ENCODE results near the gene GDF11.

The GDF11 gene

DNA sequence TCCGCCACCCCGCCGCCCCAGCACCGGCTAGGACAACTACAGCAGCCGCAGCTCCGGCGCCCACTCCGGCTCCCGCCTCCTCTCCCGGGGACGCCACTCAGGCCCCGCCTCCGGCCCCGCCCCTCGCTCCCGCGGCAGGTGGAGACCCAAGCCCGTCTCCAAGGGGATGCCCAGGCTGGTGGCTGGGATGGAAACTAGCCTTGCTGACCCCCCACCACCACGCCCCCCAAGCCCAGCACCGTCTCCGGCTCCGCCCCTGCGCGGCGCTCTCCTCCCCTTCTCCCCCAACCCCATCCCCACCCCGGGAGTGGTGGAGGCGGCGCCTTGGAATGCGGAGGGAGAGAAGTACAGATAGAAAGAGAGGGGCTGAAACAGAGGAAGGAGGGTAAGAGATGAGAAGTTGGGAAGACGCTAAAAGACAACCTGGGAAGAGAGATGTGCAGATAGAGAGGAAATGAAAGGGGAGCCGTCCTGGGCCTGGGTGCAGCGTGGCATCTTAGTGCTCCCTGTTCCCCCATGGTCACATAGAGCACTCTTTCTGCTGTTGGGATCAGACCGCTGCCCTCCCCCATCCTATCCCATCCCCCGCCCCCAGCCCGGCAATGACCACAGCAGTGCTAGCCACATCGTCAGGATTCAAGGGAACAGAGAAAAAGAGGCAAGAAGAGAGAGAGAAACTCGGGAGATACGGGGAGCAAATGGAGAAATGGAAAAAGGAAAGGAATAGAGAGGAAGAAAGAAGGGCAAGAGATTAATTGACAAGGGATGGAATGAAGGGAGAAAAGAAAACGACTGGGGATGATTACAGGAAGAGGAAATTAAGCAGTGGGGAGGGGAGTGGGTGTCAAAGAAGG lies 34.9 kb upstream of the GDF11 start, which contains the start of gene ITGA7:
TSS of gene ITGA7 (minus strand) at position 64 of the 854 bp plus-strand sequence. CDS start 222 bp downstream, outside the sequence.
- Histone ChIP-seq H3K79me2 (ENCODE audit: control insufficient read depth, insufficient read depth, low read length, unreplicated experiment) (peaks cover 29% of the 10 kb centered on the region), H3K4me1 (ENCODE audit: control insufficient read depth, insufficient read depth, low read length, unreplicated experiment) (peaks cover 64% of the 10 kb centered on the region), H3K27me3 (ENCODE audit: insufficient read depth, low read length) (no peaks in the 10 kb centered on the region), H3K36me3 (ENCODE audit: insufficient read depth, low read length) (no peaks in the 10 kb centered on the region), H3K27ac (ENCODE audit: low read depth, low read length) (no peak within 1 kb of the TSS), H2AFZ (ENCODE audit: low read length, unreplicated experiment) (peak within 1 kb of the TSS; percentile 59), H3K4me3 (ENCODE audit: low read depth, low read length) (peak within 1 kb of the TSS; percentile 75)

- Histone ChIP-seq H3K4me3 (ENCODE audit: low read depth, low read length) (peak overlapping the region; percentile 75), H2AFZ (ENCODE audit: low read length, unreplicated experiment) (peak overlapping the region; percentile 59), H3K27me3 (ENCODE audit: insufficient read depth, low read length) (no peaks in the 10 kb centered on the region), H3K79me2 (ENCODE audit: control insufficient read depth, insufficient read depth, low read length, unreplicated experiment) (peaks cover 25% of the 10 kb centered on the region), H3K4me1 (ENCODE audit: control insufficient read depth, insufficient read depth, low read length, unreplicated experiment) (peaks cover 64% of the 10 kb centered on the region), H3K36me3 (ENCODE audit: insufficient read depth, low read length) (no peaks in the 10 kb centered on the region), H3K27ac (ENCODE audit: low read depth, low read length) (no peak overlapping the region)
Measured at GRCh38 chr12:55708695-55709233, 34.2 kb upstream of the GDF11 start.

DNA sequence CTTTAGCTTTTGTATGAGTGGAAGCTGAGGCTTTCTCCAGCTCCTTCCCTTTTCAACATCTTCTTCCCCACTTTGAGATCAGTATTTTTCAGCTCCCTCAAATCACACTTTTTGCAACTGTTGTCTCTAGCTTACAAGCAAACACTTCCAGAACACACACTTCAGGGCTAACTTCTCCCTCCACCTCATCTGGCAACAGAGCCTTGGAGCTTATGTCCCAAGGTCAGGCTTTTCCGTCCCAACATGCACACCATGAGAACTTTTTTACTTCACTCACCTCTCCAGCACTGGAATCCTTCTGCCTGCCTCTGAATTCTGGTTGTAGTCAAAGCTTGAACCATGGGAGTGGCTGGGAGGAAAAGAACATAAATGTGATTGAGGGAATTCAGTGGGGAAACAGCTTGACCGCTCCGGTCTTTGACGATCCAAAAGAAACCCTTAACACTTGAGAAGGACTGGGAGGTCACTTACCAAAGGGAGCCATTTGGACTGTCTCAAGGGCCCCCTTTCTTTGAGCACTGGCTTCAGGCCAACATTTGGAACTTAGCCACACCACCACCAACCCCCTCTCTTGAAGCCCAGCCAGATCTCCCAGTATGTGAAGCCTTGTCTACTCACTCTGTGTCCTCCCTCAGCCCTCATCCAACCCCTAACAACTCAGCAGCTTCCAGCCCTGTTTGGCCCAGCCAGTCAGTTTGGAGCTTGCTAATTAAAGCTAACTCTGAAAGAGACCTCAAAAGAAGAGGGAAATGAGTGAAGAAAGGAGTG lies 31.0 kb upstream of the GDF11 start:
- peaks cover 43% of the 10 kb centered on the region for H3K4me1 ChIP-seq (ENCODE audit: control insufficient read depth, insufficient read depth, low read length, unreplicated experiment)
- peaks cover 2% of the 10 kb centered on the region for H3K79me2 ChIP-seq (ENCODE audit: control insufficient read depth, insufficient read depth, low read length, unreplicated experiment)
- H3K27ac ChIP-seq (ENCODE audit: low read depth, low read length) = peak overlapping the region; percentile 80
- peak overlapping the region; percentile 68 for H2AFZ ChIP-seq (ENCODE audit: low read length, unreplicated experiment)
- H3K4me3 ChIP-seq (ENCODE audit: low read depth, low read length) = no peak overlapping the region
- no peaks in the 10 kb centered on the region for H3K27me3 ChIP-seq (ENCODE audit: insufficient read depth, low read length)
- no peaks in the 10 kb centered on the region for H3K36me3 ChIP-seq (ENCODE audit: insufficient read depth, low read length)

GRCh38 chr12:55712700-55713415 lies 30.1 kb upstream of the GDF11 start:
- Histone ChIP-seq H3K27ac (ENCODE audit: low read depth, low read length) (peak overlapping the region; percentile 80), H2AFZ (ENCODE audit: low read length, unreplicated experiment) (no peak overlapping the region), H3K36me3 (ENCODE audit: insufficient read depth, low read length) (no peaks in the 10 kb centered on the region), H3K79me2 (ENCODE audit: control insufficient read depth, insufficient read depth, low read length, unreplicated experiment) (no peaks in the 10 kb centered on the region), H3K4me3 (ENCODE audit: low read depth, low read length) (no peak overlapping the region), H3K27me3 (ENCODE audit: insufficient read depth, low read length) (no peaks in the 10 kb centered on the region), H3K4me1 (ENCODE audit: control insufficient read depth, insufficient read depth, low read length, unreplicated experiment) (peaks cover 52% of the 10 kb centered on the region)

DNA sequence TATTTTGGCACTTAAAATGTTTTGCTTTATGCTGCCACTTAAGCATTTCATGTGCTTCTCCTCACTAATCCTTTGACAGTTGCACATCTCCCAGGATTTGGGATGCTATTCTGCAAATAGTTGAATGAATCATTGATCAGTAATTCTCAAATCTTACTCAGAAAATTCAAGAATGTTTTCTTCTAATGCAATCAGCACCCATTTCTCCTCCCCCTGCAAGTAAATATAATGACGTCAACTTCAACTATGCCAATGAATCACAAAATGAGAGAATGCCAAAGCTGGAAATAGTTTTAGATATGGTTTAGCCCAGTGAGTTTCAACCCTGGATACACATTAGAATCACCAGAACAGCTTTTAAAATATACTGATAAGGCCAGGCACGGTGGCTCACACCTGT lies 29.2 kb upstream of the GDF11 start:
- Histone ChIP-seq H3K27ac (ENCODE audit: low read depth, low read length) (peak overlapping the region; percentile 80), H3K4me1 (ENCODE audit: control insufficient read depth, insufficient read depth, low read length, unreplicated experiment) (peaks cover 56% of the 10 kb centered on the region), H3K36me3 (ENCODE audit: insufficient read depth, low read length) (no peaks in the 10 kb centered on the region), H3K27me3 (ENCODE audit: insufficient read depth, low read length) (no peaks in the 10 kb centered on the region), H2AFZ (ENCODE audit: low read length, unreplicated experiment) (no peak overlapping the region), H3K4me3 (ENCODE audit: low read depth, low read length) (no peak overlapping the region), H3K79me2 (ENCODE audit: control insufficient read depth, insufficient read depth, low read length, unreplicated experiment) (no peaks in the 10 kb centered on the region)

GRCh38 chr12:55715169-55715764 lies 27.7 kb upstream of the GDF11 start:
- peak overlapping the region; percentile 91 for H3K27ac ChIP-seq (ENCODE audit: low read depth, low read length)
- H2AFZ ChIP-seq (ENCODE audit: low read length, unreplicated experiment) = peak overlapping the region; percentile 90
- no peaks in the 10 kb centered on the region for H3K27me3 ChIP-seq (ENCODE audit: insufficient read depth, low read length)
- peaks cover 64% of the 10 kb centered on the region for H3K4me1 ChIP-seq (ENCODE audit: control insufficient read depth, insufficient read depth, low read length, unreplicated experiment)
- H3K36me3 ChIP-seq (ENCODE audit: insufficient read depth, low read length) = no peaks in the 10 kb centered on the region
- peak overlapping the region; percentile 78 for H3K4me3 ChIP-seq (ENCODE audit: low read depth, low read length)
- no peaks in the 10 kb centered on the region for H3K79me2 ChIP-seq (ENCODE audit: control insufficient read depth, insufficient read depth, low read length, unreplicated experiment)

DNA sequence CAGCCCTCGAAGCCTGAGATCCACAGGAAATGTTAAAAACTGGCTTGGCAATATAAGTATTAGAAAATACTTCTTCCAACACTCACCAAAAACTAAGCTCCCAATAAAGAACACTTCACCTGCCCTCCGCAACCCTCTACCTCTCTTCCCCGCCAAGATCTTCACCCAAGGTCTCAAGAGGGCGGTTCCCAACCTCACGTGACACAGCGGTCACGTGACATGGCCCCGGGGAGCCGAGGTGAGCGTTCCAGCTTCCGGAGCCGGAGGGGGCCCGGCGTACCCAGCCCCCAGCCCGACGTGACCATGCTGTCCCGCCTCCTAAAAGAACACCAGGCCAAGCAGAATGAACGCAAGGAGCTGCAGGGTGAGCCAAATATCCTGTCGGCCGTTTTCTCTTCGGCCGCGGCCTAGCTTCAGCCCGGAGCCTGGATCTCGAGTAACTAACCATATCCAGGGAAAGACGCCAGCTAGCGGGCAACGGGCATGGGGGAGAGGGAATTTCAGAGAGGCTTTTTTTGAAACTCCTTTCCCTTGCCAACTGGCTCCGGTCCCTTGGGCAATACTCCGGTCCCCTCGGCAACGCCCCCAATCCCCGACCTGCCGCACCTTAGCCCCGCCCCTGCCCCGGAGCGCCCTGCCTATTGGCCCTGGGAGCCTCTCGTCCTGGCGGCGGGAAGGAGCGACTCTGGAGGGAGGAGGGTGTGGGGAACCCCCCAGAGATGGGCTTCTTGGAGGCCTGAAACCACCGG lies 26.9 kb upstream of the GDF11 start, which contains the start of gene BLOC1S1:
TSS of gene BLOC1S1 (plus strand) at position 214 of the 749 bp plus-strand sequence. CDS start at position 220, 6 bp downstream.
- Histone ChIP-seq H3K27me3 (ENCODE audit: insufficient read depth, low read length) (no peaks in the 10 kb centered on the region), H3K36me3 (ENCODE audit: insufficient read depth, low read length) (no peaks in the 10 kb centered on the region), H2AFZ (ENCODE audit: low read length, unreplicated experiment) (peak within 1 kb of the TSS; percentile 90), H3K27ac (ENCODE audit: low read depth, low read length) (peak within 1 kb of the TSS; percentile 91), H3K4me3 (ENCODE audit: low read depth, low read length) (peak within 1 kb of the TSS; percentile 78), H3K4me1 (ENCODE audit: control insufficient read depth, insufficient read depth, low read length, unreplicated experiment) (peaks cover 71% of the 10 kb centered on the region), H3K79me2 (ENCODE audit: control insufficient read depth, insufficient read depth, low read length, unreplicated experiment) (no peaks in the 10 kb centered on the region)

- Histone ChIP-seq H3K27me3 (ENCODE audit: insufficient read depth, low read length) (no peaks in the 10 kb centered on the region), H3K79me2 (ENCODE audit: control insufficient read depth, insufficient read depth, low read length, unreplicated experiment) (no peaks in the 10 kb centered on the region), H3K27ac (ENCODE audit: low read depth, low read length) (peak overlapping the region; percentile 91), H3K4me3 (ENCODE audit: low read depth, low read length) (peak overlapping the region; percentile 78), H3K4me1 (ENCODE audit: control insufficient read depth, insufficient read depth, low read length, unreplicated experiment) (peaks cover 75% of the 10 kb centered on the region), H2AFZ (ENCODE audit: low read length, unreplicated experiment) (no peak overlapping the region), H3K36me3 (ENCODE audit: insufficient read depth, low read length) (no peaks in the 10 kb centered on the region)
Measured at GRCh38 chr12:55716582-55716957, 26.4 kb upstream of the GDF11 start.

GRCh38 chr12:55717011-55718007 lies 25.6 kb upstream of the GDF11 start:
- H3K36me3 ChIP-seq (ENCODE audit: insufficient read depth, low read length) = no peaks in the 10 kb centered on the region
- H3K79me2 ChIP-seq (ENCODE audit: control insufficient read depth, insufficient read depth, low read length, unreplicated experiment) = no peaks in the 10 kb centered on the region
- peak overlapping the region; percentile 91 for H3K27ac ChIP-seq (ENCODE audit: low read depth, low read length)
- H3K4me1 ChIP-seq (ENCODE audit: control insufficient read depth, insufficient read depth, low read length, unreplicated experiment) = peaks cover 71% of the 10 kb centered on the region
- H3K27me3 ChIP-seq (ENCODE audit: insufficient read depth, low read length) = no peaks in the 10 kb centered on the region
- peak overlapping the region; percentile 78 for H3K4me3 ChIP-seq (ENCODE audit: low read depth, low read length)
- H2AFZ ChIP-seq (ENCODE audit: low read length, unreplicated experiment) = no peak overlapping the region
